ENCODE results near the gene KLHL9. TPM values are rescaled to one million over a fixed set of nuclear protein-coding genes. Genes with fewer than 3 reads are reported as not detected.

The KLHL9 gene
- total RNA-seq, 1 experiment from 2014 or later, result 12.2 TPM

DNA sequence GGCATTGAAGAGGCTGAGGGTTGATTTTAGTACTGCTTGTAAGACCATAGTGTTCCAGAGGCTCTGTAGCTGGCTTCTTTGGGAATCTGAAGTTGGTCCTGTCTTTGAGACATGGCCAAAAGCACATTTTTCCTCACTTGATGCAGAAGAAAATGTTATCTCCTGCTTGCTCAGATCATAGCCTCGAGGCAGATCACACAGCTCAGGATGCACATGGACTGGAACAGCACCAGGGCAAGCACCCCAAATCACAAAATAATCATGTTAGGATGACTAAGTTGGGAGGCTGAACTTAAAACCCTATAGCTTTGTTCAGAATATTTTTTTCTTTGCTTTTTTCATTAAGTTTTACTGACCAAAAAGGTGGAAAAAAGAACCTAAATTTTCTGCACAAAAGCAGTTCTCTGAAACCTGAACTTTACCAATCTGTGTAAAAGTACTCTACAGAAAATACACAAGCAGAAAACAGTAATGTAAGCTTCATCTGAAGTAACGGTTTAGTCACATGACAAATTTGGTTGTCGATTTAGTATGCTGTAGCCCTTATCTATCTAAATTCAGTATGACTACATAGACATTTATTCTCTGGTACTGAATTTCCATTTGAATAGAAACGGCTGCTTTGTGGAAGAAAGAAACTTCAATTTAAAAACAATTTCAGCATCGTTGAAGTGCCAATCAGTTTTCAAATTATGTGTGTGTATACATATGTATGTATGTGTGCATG, 3.4 kb downstream of the KLHL9 start:
- no peaks in the 10 kb centered on the region for H3K27me3 ChIP-seq (ENCODE audit: control insufficient read depth, insufficient read depth, low read length)
- no peak overlapping the region for H3K4me3 ChIP-seq (ENCODE audit: insufficient read depth, low read depth, low read length)
- DNase-seq, result no peak
- no peaks in the 10 kb centered on the region for H3K36me3 ChIP-seq (replicated peaks; ENCODE audit: control insufficient read depth, insufficient read depth, low read length)

DNA sequence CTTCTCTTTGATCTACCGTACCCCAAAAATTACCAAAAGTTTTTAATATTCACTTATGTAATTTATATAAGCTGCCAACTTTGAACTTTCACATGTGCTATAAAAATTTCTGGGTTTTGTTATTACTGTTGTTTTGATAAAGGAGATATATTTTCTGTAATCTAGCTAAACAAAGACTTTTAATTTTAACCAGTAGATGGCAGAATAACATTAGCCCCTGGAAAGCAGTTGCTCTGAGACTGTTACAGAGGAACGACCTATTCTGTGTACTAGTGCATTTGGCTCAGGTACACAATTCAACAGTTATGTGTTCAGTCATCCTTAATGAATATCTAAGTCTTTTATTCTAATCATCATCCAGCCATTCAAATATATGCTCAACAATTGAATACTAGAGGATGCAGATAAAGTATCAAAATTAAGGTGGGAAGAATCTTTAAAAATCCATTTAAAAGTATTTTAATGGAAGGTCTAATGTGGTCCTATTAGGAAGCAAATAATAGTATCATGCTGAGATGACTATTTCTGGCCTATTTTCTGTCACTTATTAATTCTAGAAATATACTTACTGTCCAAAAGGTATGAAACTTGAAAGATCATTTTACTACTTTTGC, 8.6 kb downstream of the KLHL9 start:
- no peak for DNase-seq
- Histone ChIP-seq H3K4me3 (ENCODE audit: insufficient read depth, low read depth, low read length) (no peak overlapping the region), H3K27me3 (ENCODE audit: control insufficient read depth, insufficient read depth, low read length) (no peaks in the 10 kb centered on the region), H3K36me3 (replicated peaks; ENCODE audit: control insufficient read depth, insufficient read depth, low read length) (no peaks in the 10 kb centered on the region)

DNA sequence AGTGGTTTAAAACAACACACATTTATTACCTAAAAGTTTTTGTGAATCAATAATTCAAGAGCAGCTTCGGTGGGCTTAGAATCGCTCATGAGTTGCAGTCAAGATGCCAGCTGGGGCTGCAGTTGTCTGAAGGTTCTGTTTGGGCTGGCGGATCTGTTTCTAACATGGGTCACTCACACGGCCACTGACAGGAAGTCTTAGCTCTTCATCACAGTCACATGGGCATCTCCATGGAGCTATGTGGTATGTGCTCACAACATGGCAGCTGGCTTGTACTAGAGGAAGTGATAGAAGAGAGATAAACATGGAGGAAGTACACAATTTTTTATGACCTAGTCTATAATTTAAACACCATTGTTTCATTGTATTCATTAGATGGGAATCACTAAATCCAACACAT, 11.2 kb downstream of the KLHL9 start:
- no peaks in the 10 kb centered on the region for H3K27me3 ChIP-seq (ENCODE audit: control insufficient read depth, insufficient read depth, low read length)
- no peak for DNase-seq
- H3K36me3 ChIP-seq (replicated peaks; ENCODE audit: control insufficient read depth, insufficient read depth, low read length), result no peaks in the 10 kb centered on the region
- no peak overlapping the region for H3K4me3 ChIP-seq (ENCODE audit: insufficient read depth, low read depth, low read length)

DNA sequence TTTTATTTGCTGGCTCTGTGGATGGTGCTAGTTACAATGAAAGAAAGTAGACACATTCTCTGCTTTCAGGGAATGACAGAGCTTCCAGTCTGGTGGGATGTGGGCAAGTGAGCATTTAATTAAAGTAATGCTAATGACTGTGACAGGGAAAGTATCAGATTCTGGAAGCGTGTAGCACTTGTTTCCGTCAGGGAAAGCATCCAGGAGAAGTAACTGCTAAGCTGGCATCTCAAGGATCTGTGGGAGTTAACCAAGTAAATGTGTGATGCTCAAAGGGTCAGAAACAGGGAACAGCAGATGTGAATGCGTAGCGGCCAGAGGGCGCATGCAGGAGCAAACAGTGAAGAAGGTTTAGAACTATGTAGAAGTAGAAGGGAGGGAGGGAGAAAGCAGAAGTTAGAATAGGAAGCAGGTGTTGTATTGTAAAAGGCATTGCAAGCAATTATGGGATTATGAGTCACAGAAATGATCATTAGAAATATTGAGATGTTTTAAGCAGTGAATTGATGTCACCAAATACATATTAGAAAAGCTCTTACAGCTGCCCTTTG, 12.2 kb downstream of the KLHL9 start:
- Histone ChIP-seq H3K4me3 (ENCODE audit: insufficient read depth, low read depth, low read length) (no peak overlapping the region), H3K36me3 (replicated peaks; ENCODE audit: control insufficient read depth, insufficient read depth, low read length) (no peaks in the 10 kb centered on the region), H3K27me3 (ENCODE audit: control insufficient read depth, insufficient read depth, low read length) (no peaks in the 10 kb centered on the region)
- DNase-seq, result no peak

DNA sequence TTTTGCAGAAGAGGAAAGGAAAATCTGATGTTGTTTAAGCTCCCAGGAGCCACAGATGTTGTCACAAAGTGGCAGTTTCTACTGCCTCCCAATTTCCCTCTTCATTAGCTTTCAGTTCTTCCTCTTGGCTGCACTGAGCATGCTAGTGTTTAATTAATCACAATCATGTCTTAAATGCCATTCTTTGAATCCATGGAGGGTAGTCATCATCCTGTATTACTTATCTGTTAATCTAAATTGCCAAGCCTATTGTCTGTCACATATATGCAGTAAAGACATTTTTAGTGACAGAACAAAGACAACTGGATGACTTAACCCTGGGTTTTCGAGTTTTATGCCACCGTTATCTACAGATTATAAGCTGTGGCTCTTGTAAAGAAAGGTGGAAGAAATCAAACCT, 14.7 kb downstream of the KLHL9 start:
- H3K27me3 ChIP-seq (ENCODE audit: control insufficient read depth, insufficient read depth, low read length), result no peaks in the 10 kb centered on the region
- no peak overlapping the region for H3K4me3 ChIP-seq (ENCODE audit: insufficient read depth, low read depth, low read length)
- no peaks in the 10 kb centered on the region for H3K36me3 ChIP-seq (replicated peaks; ENCODE audit: control insufficient read depth, insufficient read depth, low read length)
- no peak for DNase-seq

DNA sequence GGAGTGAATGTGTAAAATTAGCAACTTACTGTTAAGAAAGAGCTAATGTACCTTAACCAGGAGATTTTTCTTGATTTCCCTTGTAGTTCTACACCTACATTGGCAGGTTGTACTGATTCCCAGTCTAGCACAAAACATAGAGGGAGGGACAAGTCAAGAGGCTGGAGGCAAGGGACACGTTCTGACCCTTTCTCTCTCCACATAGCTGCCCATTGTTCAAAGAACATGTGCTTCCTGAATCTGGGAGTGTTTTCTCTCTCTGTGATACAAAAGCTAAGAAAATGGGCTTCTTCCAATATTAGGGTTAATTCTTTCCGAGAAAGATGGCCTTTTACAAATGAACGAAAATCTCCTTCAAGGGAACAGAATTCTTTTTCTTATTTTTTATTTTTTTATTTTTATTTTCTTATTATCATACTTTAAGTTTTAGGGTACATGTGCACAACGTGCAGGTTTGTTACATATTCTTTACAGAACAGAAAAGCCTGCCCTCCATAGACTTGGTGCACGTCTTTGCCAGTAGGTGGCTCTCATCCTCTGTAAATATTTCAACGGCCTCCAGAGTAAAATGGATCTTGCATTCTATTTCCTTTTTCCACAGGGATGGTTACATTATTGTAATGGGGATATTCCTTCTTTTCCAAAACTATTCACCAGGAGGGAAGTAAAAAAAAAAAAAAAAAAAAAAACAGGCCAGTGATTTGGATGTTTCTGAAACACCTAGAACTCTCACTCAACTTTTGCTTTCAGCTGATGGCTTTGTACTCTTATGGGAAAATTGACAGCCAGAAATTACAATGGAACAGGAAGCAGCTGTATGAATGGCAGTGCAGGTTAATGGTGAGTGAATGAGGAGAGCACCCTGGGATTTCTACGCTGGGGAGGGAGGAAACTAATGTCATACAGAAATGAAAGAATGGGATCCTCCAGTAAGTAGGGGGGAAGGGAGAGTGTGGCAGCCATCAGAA, 17.0 kb downstream of the KLHL9 start:
- no peak for DNase-seq
- Histone ChIP-seq H3K4me3 (ENCODE audit: insufficient read depth, low read depth, low read length) (no peak overlapping the region), H3K36me3 (replicated peaks; ENCODE audit: control insufficient read depth, insufficient read depth, low read length) (no peaks in the 10 kb centered on the region), H3K27me3 (ENCODE audit: control insufficient read depth, insufficient read depth, low read length) (no peaks in the 10 kb centered on the region)

DNA sequence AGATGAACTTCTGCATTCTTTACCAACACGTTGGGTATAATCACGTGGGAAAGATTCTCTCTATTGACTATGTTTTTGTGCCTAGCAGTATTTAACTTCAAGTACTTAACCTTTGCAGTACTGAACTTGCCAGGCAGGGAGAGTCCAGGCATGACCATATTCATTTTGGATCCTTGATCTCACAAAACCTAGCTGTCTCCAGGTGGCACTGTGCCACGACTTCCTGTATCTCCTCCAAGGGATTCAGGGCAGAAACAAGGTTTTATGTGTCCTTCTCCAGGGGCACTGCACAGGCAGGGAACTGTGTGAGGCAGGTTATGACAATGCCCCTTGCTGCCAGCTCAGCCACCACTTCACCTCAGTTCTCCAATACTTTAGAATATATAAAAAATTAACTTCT, 18.3 kb downstream of the KLHL9 start:
- no peak for DNase-seq
- no peak overlapping the region for H3K4me3 ChIP-seq (ENCODE audit: insufficient read depth, low read depth, low read length)
- H3K36me3 ChIP-seq (replicated peaks; ENCODE audit: control insufficient read depth, insufficient read depth, low read length), result no peaks in the 10 kb centered on the region
- no peaks in the 10 kb centered on the region for H3K27me3 ChIP-seq (ENCODE audit: control insufficient read depth, insufficient read depth, low read length)

DNA sequence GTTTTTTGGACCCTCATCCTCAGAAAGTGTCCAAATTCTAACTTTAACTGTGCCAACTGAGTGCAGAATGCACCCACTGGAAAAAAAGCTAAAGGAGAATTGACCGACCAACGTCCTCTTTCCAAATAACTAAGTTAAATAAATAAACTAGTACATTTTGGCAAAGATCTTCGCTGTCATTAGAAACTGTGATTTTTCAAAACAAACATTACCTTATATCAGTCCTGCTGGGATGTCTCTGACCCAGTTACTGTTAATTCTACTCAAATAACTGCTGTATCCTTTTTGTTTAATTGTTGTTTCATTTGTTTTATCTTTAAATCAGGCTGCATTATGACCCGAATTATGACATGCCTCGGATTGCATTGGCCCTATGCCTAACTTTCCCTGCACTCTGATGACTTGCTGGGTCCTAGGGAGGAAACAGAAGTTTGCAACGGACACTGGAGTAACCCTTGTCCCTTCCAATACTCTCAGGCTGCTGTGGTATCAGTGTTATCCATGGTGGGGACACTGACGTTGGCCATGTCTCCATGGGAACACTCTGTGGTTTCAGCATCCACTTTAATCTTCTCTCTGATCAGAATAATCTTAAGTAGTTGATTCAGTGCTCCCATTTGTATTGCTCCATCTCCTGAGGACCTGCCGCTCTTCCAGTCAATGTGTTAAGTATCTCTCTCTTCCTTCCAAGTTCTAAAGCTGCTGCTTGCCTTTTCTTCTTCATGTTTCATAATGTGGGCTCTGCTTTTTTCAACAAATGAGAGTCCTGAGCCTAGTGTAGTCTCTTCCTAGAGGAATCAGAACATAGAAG, 19.0 kb downstream of the KLHL9 start:
- H3K36me3 ChIP-seq (replicated peaks; ENCODE audit: control insufficient read depth, insufficient read depth, low read length), result no peaks in the 10 kb centered on the region
- no peak for DNase-seq
- no peaks in the 10 kb centered on the region for H3K27me3 ChIP-seq (ENCODE audit: control insufficient read depth, insufficient read depth, low read length)
- H3K4me3 ChIP-seq (ENCODE audit: insufficient read depth, low read depth, low read length), result no peak overlapping the region

DNA sequence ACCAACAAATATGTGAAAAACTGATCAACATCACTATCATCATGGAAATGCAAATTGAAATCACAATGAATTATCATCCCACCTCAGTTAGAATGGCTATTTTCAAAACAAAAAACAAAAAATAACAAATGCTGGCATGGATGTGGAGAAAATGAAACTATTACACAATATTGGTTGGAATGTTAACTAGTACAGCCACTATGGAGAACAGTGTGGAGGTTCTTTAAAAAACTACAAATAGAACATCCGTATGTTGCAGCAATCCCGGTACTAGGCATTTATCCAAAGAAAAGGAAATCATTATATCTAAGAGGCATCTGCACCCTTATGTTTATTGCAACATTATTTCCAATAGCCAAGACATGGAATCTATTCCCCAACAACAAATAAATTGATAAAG, 21.1 kb downstream of the KLHL9 start:
- no peak for DNase-seq
- no peak overlapping the region for H3K4me3 ChIP-seq (ENCODE audit: insufficient read depth, low read depth, low read length)
- H3K27me3 ChIP-seq (ENCODE audit: control insufficient read depth, insufficient read depth, low read length), result no peaks in the 10 kb centered on the region
- H3K36me3 ChIP-seq (replicated peaks; ENCODE audit: control insufficient read depth, insufficient read depth, low read length), result no peaks in the 10 kb centered on the region

DNA sequence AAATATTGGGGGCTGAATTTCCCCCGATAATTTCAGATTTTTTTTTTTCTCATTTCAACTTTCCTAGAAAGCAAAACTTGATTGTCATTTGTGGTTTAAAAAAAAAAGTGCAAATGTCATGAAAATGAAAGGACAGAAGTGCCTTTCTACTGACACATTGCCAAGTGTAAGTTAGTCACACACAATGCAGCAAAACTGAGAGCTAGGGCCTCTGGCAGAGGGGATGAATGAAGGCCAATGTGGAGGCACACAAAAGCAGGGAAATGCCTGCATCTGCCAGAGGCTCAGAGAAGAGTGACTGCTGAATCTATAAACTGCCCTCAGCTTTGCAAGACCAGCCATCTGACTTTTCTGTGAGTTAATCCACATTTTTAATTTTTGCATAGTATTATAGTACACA, 23.3 kb downstream of the KLHL9 start:
- Histone ChIP-seq H3K4me3 (ENCODE audit: insufficient read depth, low read depth, low read length) (no peak overlapping the region), H3K36me3 (replicated peaks; ENCODE audit: control insufficient read depth, insufficient read depth, low read length) (no peaks in the 10 kb centered on the region), H3K27me3 (ENCODE audit: control insufficient read depth, insufficient read depth, low read length) (no peaks in the 10 kb centered on the region)
- DNase-seq, result no peak

DNA sequence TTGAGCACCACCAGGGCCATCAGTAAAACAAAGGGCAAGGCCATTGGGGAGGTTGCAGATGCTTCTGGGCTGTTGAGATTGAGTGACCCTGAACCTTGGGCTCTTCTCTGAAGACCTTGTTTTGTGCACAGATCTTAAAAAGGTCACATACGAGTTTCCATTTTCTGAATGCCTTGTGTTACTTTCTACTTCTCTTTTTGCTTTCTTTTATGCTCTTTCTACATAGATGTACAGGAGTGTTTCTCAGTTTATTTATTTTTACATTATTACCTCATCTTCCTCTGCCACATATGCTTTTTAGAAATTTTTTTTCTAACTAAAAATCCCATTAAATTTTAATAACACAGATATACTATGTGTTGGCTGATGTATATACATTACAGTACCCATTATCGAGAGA, 30.0 kb downstream of the KLHL9 start, which contains the start of gene IFNA5:
Gene IFNA5 (minus strand): TSS at position 101 of the 400 bp plus-strand sequence. CDS start 57 bp downstream, at position 44.
- DNase-seq, result no peak
- Histone ChIP-seq H3K36me3 (replicated peaks; ENCODE audit: control insufficient read depth, insufficient read depth, low read length) (no peaks in the 10 kb centered on the region), H3K27me3 (ENCODE audit: control insufficient read depth, insufficient read depth, low read length) (no peaks in the 10 kb centered on the region), H3K4me3 (ENCODE audit: insufficient read depth, low read depth, low read length) (no peak within 1 kb of the TSS)

DNA sequence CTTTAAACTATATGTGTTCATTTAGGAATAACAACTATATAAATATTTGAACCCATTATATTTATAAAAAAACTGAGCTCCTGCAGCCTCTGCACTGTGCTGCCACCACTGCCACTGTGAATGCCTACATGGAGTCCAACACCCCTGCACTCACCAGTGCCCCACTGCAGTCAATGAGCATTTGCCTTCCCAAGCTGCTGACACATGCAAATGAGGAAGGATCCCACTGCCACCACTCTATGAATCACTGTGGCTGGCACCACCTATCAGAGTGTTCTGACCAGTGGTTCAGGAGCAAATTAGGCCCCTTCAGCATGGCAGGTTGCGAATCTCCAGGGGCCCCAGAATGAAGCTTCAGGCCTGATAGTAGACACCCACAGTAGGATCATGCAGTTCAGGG, 39.2 kb downstream of the KLHL9 start:
- no peaks in the 10 kb centered on the region for H3K36me3 ChIP-seq (replicated peaks; ENCODE audit: control insufficient read depth, insufficient read depth, low read length)
- no peaks in the 10 kb centered on the region; the same call in 1 of the 2 replicates for H3K27me3 ChIP-seq (ENCODE audit: control insufficient read depth, insufficient read depth, low read length)
- DNase-seq, result no peak
- no peak overlapping the region for H3K4me3 ChIP-seq (ENCODE audit: insufficient read depth, low read depth, low read length)

DNA sequence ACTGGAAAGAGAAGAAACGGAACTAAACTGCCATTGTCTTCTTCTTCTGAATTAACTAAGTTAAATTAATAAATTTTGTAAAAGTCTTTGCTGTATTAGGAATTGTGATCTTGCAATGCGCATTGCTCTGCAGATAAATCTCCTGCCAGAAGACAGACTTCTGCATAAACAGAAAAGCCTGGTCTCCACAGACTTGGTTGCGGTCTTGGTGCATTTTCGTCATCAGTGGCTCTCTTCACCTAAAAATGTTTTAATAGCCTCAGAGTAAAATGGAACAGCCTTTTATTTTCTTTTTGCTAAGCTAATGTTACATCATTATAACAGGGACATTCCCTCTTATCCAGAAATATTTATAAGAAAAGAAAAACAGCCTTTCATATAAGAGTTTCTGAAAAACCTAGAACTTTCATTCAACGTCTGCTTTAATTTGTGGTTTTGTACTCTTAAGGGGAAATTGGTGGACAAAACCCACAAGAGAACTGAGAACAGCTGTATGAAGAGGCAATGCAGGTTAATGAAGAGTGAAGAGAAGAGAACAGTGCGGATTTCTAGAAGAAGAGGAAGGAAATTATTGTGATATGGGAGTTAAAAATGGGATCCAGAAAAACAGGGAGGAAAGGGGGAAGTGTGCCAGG, 40.2 kb downstream of the KLHL9 start:
- no peak for DNase-seq
- Histone ChIP-seq H3K27me3 (ENCODE audit: control insufficient read depth, insufficient read depth, low read length) (no peaks in the 10 kb centered on the region; the same call in 1 of the 2 replicates), H3K4me3 (ENCODE audit: insufficient read depth, low read depth, low read length) (no peak overlapping the region), H3K36me3 (replicated peaks; ENCODE audit: control insufficient read depth, insufficient read depth, low read length) (no peaks in the 10 kb centered on the region)
